ENCODE data around the gene NFKBIB. TPM values are rescaled to one million over a fixed set of nuclear protein-coding genes. Genes with fewer than 3 reads are reported as not detected.

NFKBIB gene
- total RNA-seq, 4 donors from 2014 or later: 5.2 to 37.4 (median 19.4) TPM

GRCh38 chr19:38900743-38901190 lies 998 bp downstream of the NFKBIB start:
- TF ChIP-seq POLR2A (IDR thresholded peaks at IDR 0.05): no peak
- no peak for TF ChIP-seq CTCF (IDR thresholded peaks at IDR 0.05)
- Histone ChIP-seq H3K36me3 (no peaks in the 10 kb centered on the region), H3K4me1 (peaks cover 0 to 6% of the 10 kb centered on the region in 2 donors), H3K27me3 (no peaks in the 10 kb centered on the region), H3K9me3 (no peaks in the 10 kb centered on the region), H3K4me3 (peak overlapping the region in 1 of 2 donors; percentile 62), H3K27ac (peak overlapping the region in 1 of 2 donors; percentile 76)
- intact Hi-C loops (cut with DNase I; ENCODE audit: low total_unique reads): no loop called here
- DNase-seq: no peak

- H3K27ac ChIP-seq: no peak overlapping the region
- no peak overlapping the region for H3K4me3 ChIP-seq
- H3K9me3 ChIP-seq: no peaks in the 10 kb centered on the region
- H3K36me3 ChIP-seq: no peaks in the 10 kb centered on the region
- intact Hi-C loops (cut with DNase I; ENCODE audit: low total_unique reads): no loop called here
- no peaks in the 10 kb centered on the region for H3K27me3 ChIP-seq
- peaks cover 0 to 6% of the 10 kb centered on the region in 2 donors for H3K4me1 ChIP-seq
- DNase-seq: no peak
- TF ChIP-seq CTCF (IDR thresholded peaks at IDR 0.05) (no peak), POLR2A (IDR thresholded peaks at IDR 0.05) (no peak)
Observed at GRCh38 chr19:38901683-38902082, 1.9 kb downstream of the NFKBIB start.

DNA sequence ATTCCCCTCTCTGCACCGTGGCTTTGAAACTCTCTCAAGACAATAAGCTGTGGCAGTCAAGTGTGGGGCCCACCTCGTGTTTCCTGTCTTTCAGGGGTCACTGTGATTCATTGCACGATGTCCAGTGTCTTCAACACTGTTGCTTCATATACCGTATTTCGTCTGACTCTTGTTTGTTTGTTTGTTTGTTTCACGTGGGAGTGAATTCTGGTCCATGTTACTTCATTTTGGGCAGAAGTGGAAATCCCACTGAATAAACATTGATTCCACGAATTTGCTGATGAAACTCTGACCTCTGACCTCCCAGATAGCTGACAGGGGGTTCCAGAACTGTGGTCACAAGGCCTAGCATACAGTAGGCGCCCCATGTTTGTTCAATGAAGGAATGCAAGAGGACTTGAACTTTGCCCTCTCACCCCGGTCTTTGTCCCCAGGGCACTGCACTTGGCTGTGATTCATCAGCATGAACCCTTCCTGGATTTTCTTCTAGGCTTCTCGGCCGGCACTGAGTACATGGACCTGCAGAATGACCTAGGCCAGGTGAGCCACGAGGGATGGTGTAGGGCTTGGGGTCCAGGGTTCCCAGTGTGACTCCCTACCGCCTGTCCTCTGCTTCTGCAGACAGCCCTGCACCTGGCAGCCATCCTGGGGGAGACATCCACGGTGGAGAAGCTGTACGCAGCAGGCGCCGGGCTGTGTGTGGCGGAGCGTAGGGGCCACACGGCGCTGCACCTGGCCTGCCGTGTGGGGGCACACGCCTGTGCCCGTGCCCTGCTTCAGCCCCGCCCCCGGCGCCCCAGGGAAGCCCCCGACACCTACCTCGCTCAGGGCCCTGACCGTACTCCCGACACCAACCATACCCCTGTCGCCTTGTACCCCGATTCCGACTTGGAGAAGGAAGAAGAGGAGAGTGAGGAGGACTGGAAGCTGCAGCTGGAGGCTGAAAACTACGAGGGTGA lies 5.1 kb downstream of the NFKBIB start:
- no peaks in the 10 kb centered on the region for H3K36me3 ChIP-seq
- intact Hi-C loops (cut with DNase I; ENCODE audit: low total_unique reads): no loop called here

GRCh38 chr19:38905620-38906019 lies 5.9 kb downstream of the NFKBIB start:
- Histone ChIP-seq H3K27me3 (no peaks in the 10 kb centered on the region), H3K9me3 (no peaks in the 10 kb centered on the region), H3K4me1 (no peaks in the 10 kb centered on the region), H3K27ac (no peak overlapping the region), H3K4me3 (no peak overlapping the region), H3K36me3 (no peaks in the 10 kb centered on the region)
- TF ChIP-seq POLR2A (IDR thresholded peaks at IDR 0.05) (no peak), CTCF (IDR thresholded peaks at IDR 0.05) (no peak)
- intact Hi-C loops (cut with DNase I; ENCODE audit: low total_unique reads): no loop called here
- no peak for DNase-seq

More for the DNA sequence above, 5.1 kb downstream of the NFKBIB start:
- H3K9me3 ChIP-seq: no peaks in the 10 kb centered on the region
- TF ChIP-seq CTCF (IDR thresholded peaks at IDR 0.05) (no peak), POLR2A (IDR thresholded peaks at IDR 0.05) (no peak)
- H3K27me3 ChIP-seq: no peaks in the 10 kb centered on the region
- no peak for DNase-seq
- no peaks in the 10 kb centered on the region for H3K4me1 ChIP-seq
- H3K4me3 ChIP-seq: no peak overlapping the region
- H3K27ac ChIP-seq: no peak overlapping the region

DNA sequence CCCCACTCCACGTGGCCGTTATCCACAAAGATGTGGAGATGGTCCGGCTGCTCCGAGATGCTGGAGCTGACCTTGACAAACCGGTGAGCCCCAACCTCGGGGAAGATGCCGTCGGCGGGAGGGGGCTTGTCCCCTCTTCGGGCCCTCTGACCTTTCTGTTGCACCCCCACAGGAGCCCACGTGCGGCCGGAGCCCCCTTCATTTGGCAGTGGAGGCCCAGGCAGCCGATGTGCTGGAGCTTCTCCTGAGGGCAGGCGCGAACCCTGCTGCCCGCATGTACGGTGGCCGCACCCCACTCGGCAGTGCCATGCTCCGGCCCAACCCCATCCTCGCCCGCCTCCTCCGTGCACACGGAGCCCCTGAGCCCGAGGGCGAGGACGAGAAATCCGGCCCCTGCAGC lies 7.5 kb downstream of the NFKBIB start:
- intact Hi-C loops (cut with DNase I; ENCODE audit: low total_unique reads): no loop called here
- H3K27ac ChIP-seq: no peak overlapping the region
- no peaks in the 10 kb centered on the region for H3K9me3 ChIP-seq
- peaks cover 0 to 11% of the 10 kb centered on the region in 2 donors for H3K27me3 ChIP-seq
- no peaks in the 10 kb centered on the region for H3K36me3 ChIP-seq
- H3K4me3 ChIP-seq: no peak overlapping the region
- TF ChIP-seq POLR2A (IDR thresholded peaks at IDR 0.05): no peak
- TF ChIP-seq CTCF (IDR thresholded peaks at IDR 0.05): no peak
- no peak for DNase-seq
- no peaks in the 10 kb centered on the region for H3K4me1 ChIP-seq

All from uterus (tissue), 4 donors.